ENCODE results near the gene MGAT4A. TPM values are rescaled to one million over a fixed set of nuclear protein-coding genes. Genes with fewer than 3 reads are reported as not detected.

MGAT4A gene
- total and polyA plus RNA-seq, 2 donors (not counting 1 experiment from before 2014, with no cell fraction given), result 16.5 to 32.7 TPM

DNA sequence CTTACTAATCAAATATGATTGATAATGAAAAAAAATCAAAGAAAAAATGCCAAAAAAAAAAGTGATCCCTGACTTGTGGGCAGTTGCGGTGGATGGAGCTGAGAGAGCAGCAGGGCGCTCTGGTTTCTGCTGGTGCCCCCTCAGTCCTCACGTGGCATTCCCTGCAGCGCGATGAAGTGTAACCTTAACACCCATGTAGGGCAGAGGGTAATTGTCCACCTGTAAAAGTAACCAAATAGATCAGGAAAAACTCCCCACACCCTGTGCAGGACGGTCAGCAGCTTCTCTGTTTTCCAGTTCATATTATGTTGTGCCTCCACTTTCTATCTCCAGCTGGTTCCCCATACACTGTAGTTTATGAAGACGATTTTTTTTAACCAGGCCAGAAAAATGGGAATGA is 147.7 kb downstream of the MGAT4A start:
- Mint-ChIP-seq H3K27me3 (no peaks in the 10 kb centered on the region), H3K4me1 (peaks cover 10% of the 10 kb centered on the region), H3K4me3 (no peak overlapping the region), H3K9me3 (ENCODE audit: insufficient read depth) (no peaks in the 10 kb centered on the region), H3K27ac (no peak overlapping the region)
- Histone ChIP-seq H3K27ac (ENCODE audit: low read length in 2 of 2) (no peak overlapping the region), H3K9me3 (ENCODE audit: control extremely low read depth in 1 of 3, control insufficient read depth in 2 of 3, insufficient read depth in 1 of 3, low read length in 2 of 3) (no peaks in the 10 kb centered on the region), H3K4me3 (ENCODE audit: control extremely low read depth in 1 of 5, extremely low read depth in 1 of 5, insufficient read depth in 1 of 5, low read depth in 2 of 5, low read length in 4 of 5) (no peak overlapping the region), H2AFZ (ENCODE audit: insufficient read depth, low read depth, low read length, poor library complexity, severe bottlenecking) (no peak overlapping the region), H3K79me2 (ENCODE audit: control insufficient read depth, insufficient read depth, low read length) (no peaks in the 10 kb centered on the region), H3K9ac (ENCODE audit: low read length) (no peak overlapping the region), H4K20me1 (ENCODE audit: control insufficient read depth, insufficient read depth, low read length, poor library complexity, severe bottlenecking) (no peaks in the 10 kb centered on the region), H3K4me2 (replicated peaks; ENCODE audit: low read depth, low read length, poor library complexity, severe bottlenecking) (no peak overlapping the region), H3K36me3 (replicated peaks in 1 of 2; ENCODE audit: control extremely low read depth in 1 of 2, control insufficient read depth in 1 of 2, extremely low read depth in 1 of 2, insufficient read depth in 2 of 2, low read length in 1 of 2) (peaks cover 0 to 22% of the 10 kb centered on the region in 2 experiments), H3K27me3 (replicated peaks in 1 of 4; ENCODE audit: control extremely low read depth in 1 of 4, control insufficient read depth in 3 of 4, insufficient read depth in 4 of 4, low read length in 3 of 4) (no peaks in the 10 kb centered on the region), H3K4me1 (ENCODE audit: control insufficient read depth in 2 of 2, insufficient read depth in 2 of 2, low read length in 2 of 2) (peaks cover 6 to 10% of the 10 kb centered on the region in 2 donors)
- CTCF ChIA-PET, result interaction anchor here (1.5 kb wide), 1 partner anchor 10 kb away, joined by 4 read pairs; no protein-coding TSS in a partner anchor
- DNase-seq, result no peak
- intact Hi-C loops (cut with micrococcal nuclease), result no loop called here
- ATAC-seq (ENCODE audit: low read depth), result no peak
- WGBS (ENCODE audit: insufficient coverage), result 97% methylated on average over 5 of the region's 7 CpGs
- POLR2A ChIA-PET, result no interaction called here
- TF ChIP-seq, protein P1, sequence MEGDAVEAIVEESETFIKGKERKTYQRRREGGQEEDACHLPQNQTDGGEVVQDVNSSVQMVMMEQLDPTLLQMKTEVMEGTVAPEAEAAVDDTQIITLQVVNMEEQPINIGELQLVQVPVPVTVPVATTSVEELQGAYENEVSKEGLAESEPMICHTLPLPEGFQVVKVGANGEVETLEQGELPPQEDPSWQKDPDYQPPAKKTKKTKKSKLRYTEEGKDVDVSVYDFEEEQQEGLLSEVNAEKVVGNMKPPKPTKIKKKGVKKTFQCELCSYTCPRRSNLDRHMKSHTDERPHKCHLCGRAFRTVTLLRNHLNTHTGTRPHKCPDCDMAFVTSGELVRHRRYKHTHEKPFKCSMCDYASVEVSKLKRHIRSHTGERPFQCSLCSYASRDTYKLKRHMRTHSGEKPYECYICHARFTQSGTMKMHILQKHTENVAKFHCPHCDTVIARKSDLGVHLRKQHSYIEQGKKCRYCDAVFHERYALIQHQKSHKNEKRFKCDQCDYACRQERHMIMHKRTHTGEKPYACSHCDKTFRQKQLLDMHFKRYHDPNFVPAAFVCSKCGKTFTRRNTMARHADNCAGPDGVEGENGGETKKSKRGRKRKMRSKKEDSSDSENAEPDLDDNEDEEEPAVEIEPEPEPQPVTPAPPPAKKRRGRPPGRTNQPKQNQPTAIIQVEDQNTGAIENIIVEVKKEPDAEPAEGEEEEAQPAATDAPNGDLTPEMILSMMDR (IDR thresholded peaks at IDR 0.05), result no peak
- TF ChIP-seq EZH2 (IDR thresholded peaks at IDR 0.05; ENCODE audit: borderline replicate concordance, insufficient read depth, low read depth, low read length, poor library complexity, severe bottlenecking), result no peak

GRCh38 chr2:98582523-98582922 is 148.4 kb downstream of the MGAT4A start:
- Histone ChIP-seq H3K9ac (ENCODE audit: low read length) (no peak overlapping the region), H3K4me2 (replicated peaks; ENCODE audit: low read depth, low read length, poor library complexity, severe bottlenecking) (no peak overlapping the region), H3K4me1 (ENCODE audit: control insufficient read depth in 2 of 2, insufficient read depth in 2 of 2, low read length in 2 of 2) (peaks cover 6 to 10% of the 10 kb centered on the region in 2 donors), H3K79me2 (ENCODE audit: control insufficient read depth, insufficient read depth, low read length) (no peaks in the 10 kb centered on the region), H3K27ac (ENCODE audit: low read length in 2 of 2) (no peak overlapping the region), H3K9me3 (ENCODE audit: control extremely low read depth in 1 of 3, control insufficient read depth in 2 of 3, insufficient read depth in 1 of 3, low read length in 2 of 3) (no peaks in the 10 kb centered on the region), H3K36me3 (replicated peaks in 1 of 2; ENCODE audit: control extremely low read depth in 1 of 2, control insufficient read depth in 1 of 2, extremely low read depth in 1 of 2, insufficient read depth in 2 of 2, low read length in 1 of 2) (peaks cover 0 to 22% of the 10 kb centered on the region in 2 experiments), H4K20me1 (ENCODE audit: control insufficient read depth, insufficient read depth, low read length, poor library complexity, severe bottlenecking) (no peaks in the 10 kb centered on the region), H2AFZ (ENCODE audit: insufficient read depth, low read depth, low read length, poor library complexity, severe bottlenecking) (no peak overlapping the region), H3K4me3 (ENCODE audit: control extremely low read depth in 1 of 5, extremely low read depth in 1 of 5, insufficient read depth in 1 of 5, low read depth in 2 of 5, low read length in 4 of 5) (no peak overlapping the region), H3K27me3 (replicated peaks in 1 of 4; ENCODE audit: control extremely low read depth in 1 of 4, control insufficient read depth in 3 of 4, insufficient read depth in 4 of 4, low read length in 3 of 4) (no peaks in the 10 kb centered on the region)
- POLR2A ChIA-PET, result no interaction called here
- CTCF ChIA-PET, result interaction anchor here (1.5 kb wide), 1 partner anchor 10 kb away, joined by 4 read pairs; no protein-coding TSS in a partner anchor
- Mint-ChIP-seq H3K27me3 (no peaks in the 10 kb centered on the region), H3K4me3 (no peak overlapping the region), H3K4me1 (peaks cover 10% of the 10 kb centered on the region), H3K9me3 (ENCODE audit: insufficient read depth) (no peaks in the 10 kb centered on the region), H3K27ac (no peak overlapping the region)
- 99% methylated on average over 9 of the region's 9 CpGs for WGBS (ENCODE audit: insufficient coverage)
- intact Hi-C loops (cut with micrococcal nuclease), result no loop called here
- ATAC-seq (ENCODE audit: low read depth) (no peak), DNase-seq (no peak)
- no peak for TF ChIP-seq EZH2 (IDR thresholded peaks at IDR 0.05; ENCODE audit: borderline replicate concordance, insufficient read depth, low read depth, low read length, poor library complexity, severe bottlenecking)
- TF ChIP-seq, protein P1 (IDR thresholded peaks at IDR 0.05), result no peak
